IMR-90 (cell line): Measurements from ENCODE around the gene UQCRQ. TPM values are rescaled to one million over a fixed set of nuclear protein-coding genes. Genes with fewer than 3 reads are reported as not detected.
A peak's percentile ranks its signal among the peaks of the same experiment; 100 is the strongest.

Source experiments
- ATAC-seq: fragments of 200-7000 bp; cut with Tn5 transposase; 2 replicates; pipeline ENCODE4 v1.9.1; 2020; ENCODE audit warnings: low read depth, mild to moderate bottlenecking, moderate library complexity
- BruUV-seq: library from RNA; stranded (reverse); fragments of 400-500 nt; replicated peaks from 2 replicates; lab custom pipeline; 2021; lab: Mats Ljungman, UMichigan
- CTCF ChIA-PET: fragments of 300-600 bp; formaldehyde crosslinking; extraction: SDS; loops from one replicate; lab custom pipeline; 2021; ENCODE audit warnings: antibody characterized with exemption; lab: Yijun Ruan, JAX
- POLR2A ChIA-PET: fragments of 300-600 bp; sonication (Branson Sonifier 250); formaldehyde crosslinking; loops from one replicate; lab custom pipeline; 2022; ENCODE audit warnings: antibody characterized with exemption; ENCODE audit not compliant: unreplicated experiment; lab: Charles Lee
- DNase-seq: peaks from one replicate; pipeline ENCODE4 v3.0.0; 2013
- H2AFZ ChIP-seq: replicated peaks from 2 replicates; pipeline ENCODE3; 2013; ENCODE audit warnings: low read length, mild to moderate bottlenecking; ENCODE audit not compliant: poor library complexity
- H2AK5ac ChIP-seq: 2 replicates; pipeline ENCODE4 v1.6.1; 2013; ENCODE audit warnings: low read depth, low read length, inconsistent platforms
- H2AK9ac ChIP-seq: replicated peaks from 2 replicates; pipeline ENCODE3; 2013; ENCODE audit warnings: mild to moderate bottlenecking, low read depth, low read length, moderate library complexity; ENCODE audit not compliant: poor library complexity
- H2BK120ac ChIP-seq: 2 replicates; pipeline ENCODE4 v1.6.1; 2013; ENCODE audit warnings: low read depth, low read length, inconsistent platforms
- H2BK15ac ChIP-seq: 3 replicates; pipeline ENCODE4 v1.6.1; 2013; ENCODE audit warnings: low read depth, low read length, inconsistent platforms
- H2BK20ac ChIP-seq: 2 replicates; pipeline ENCODE4 v1.6.1; 2013; ENCODE audit warnings: low read depth, mild to moderate bottlenecking, inconsistent platforms, low read length, moderate library complexity
- H2BK5ac ChIP-seq: 2 replicates; pipeline ENCODE4 v1.6.1; 2013; ENCODE audit warnings: mild to moderate bottlenecking, low read depth, low read length, inconsistent platforms; ENCODE audit not compliant: poor library complexity, severe bottlenecking
- H3K14ac ChIP-seq: replicated peaks from 2 replicates; pipeline ENCODE4 v1.6.1; 2013; ENCODE audit warnings: low read depth, low read length, inconsistent platforms
- H3K18ac ChIP-seq: 2 replicates; pipeline ENCODE4 v1.6.1; 2013; ENCODE audit warnings: low read depth, low read length, control low read depth
- H3K23ac ChIP-seq: 2 replicates; pipeline ENCODE4 v1.6.1; 2013; ENCODE audit warnings: low read depth, low read length, inconsistent platforms
- H3K27ac ChIP-seq: 2 replicates; pipeline ENCODE4 v1.5.1; 2013; ENCODE audit warnings: mild to moderate bottlenecking, control low read depth, low read length; ENCODE audit not compliant: insufficient read depth
- H3K27me3 ChIP-seq: 2 replicates; pipeline ENCODE4 v1.6.1; 2013; ENCODE audit warnings: low read length; ENCODE audit not compliant: control insufficient read depth, insufficient read depth
- H3K36me3 ChIP-seq: 2 replicates; pipeline ENCODE4 v1.6.1; 2013; ENCODE audit warnings: low read length, mixed read lengths; ENCODE audit not compliant: control insufficient read depth, insufficient read depth
- H3K4ac ChIP-seq: 2 replicates; pipeline ENCODE4 v1.6.1; 2013; ENCODE audit warnings: low read depth, low read length, inconsistent platforms
- H3K4me1 ChIP-seq: 2 replicates; pipeline ENCODE4 v1.6.1; 2013; ENCODE audit warnings: low read length, mixed read lengths; ENCODE audit not compliant: control insufficient read depth, insufficient read depth
- H3K4me2 ChIP-seq: 2 replicates; pipeline ENCODE4 v1.6.1; 2013; ENCODE audit warnings: low read depth, mild to moderate bottlenecking, control low read depth, low read length, moderate library complexity
- H3K4me3 ChIP-seq: 2 replicates; pipeline ENCODE4 v1.5.1; 2013; ENCODE audit warnings: low read depth, mild to moderate bottlenecking, control low read depth, low read length, moderate library complexity; ENCODE audit not compliant: insufficient read depth
- H3K56ac ChIP-seq: 2 replicates; pipeline ENCODE4 v1.6.1; 2013; ENCODE audit warnings: low read length, inconsistent platforms; ENCODE audit not compliant: insufficient read depth; ENCODE audit errors: extremely low read depth
- H3K79me1 ChIP-seq, 2 experiments: 2 replicates each; pipeline ENCODE4 v1.6.1; 2013; ENCODE audit warnings: low read length in 2 of 2, inconsistent platforms in 1 of 2, low read depth in 1 of 2
- H3K9ac ChIP-seq: 2 replicates; pipeline ENCODE4 v1.6.1; 2013; ENCODE audit warnings: low read depth, low read length, control low read depth
- H3K9me1 ChIP-seq: 2 replicates; pipeline ENCODE4 v1.6.1; 2013; ENCODE audit warnings: low read length, inconsistent platforms; ENCODE audit not compliant: insufficient read depth
- H3K9me3 ChIP-seq: 2 replicates; pipeline ENCODE4 v1.6.1; 2013; ENCODE audit warnings: low read length; ENCODE audit not compliant: control insufficient read depth, insufficient read depth
- H4K20me1 ChIP-seq: 2 replicates; pipeline ENCODE4 v1.6.1; 2013; ENCODE audit warnings: low read length, inconsistent platforms; ENCODE audit not compliant: insufficient read depth
- H4K5ac ChIP-seq: 2 replicates; pipeline ENCODE4 v1.6.1; 2013; ENCODE audit warnings: mild to moderate bottlenecking, low read depth, low read length, control low read depth
- H4K8ac ChIP-seq, 2 experiments: 2 replicates each; pipeline ENCODE4 v1.6.1; 2013; ENCODE audit warnings: low read depth in 2 of 2, low read length in 2 of 2, control low read depth in 1 of 2, inconsistent platforms in 1 of 2
- H4K91ac ChIP-seq: 2 replicates; pipeline ENCODE4 v1.6.1; 2013; ENCODE audit warnings: low read depth, low read length, inconsistent platforms; ENCODE audit not compliant: insufficient read depth
- CEBPB ChIP-seq: IDR thresholded peaks from 2 replicates; pipeline ENCODE4 v1.6.1; 2012; ENCODE audit warnings: low read depth, low read length, improper control_type of control experiment
- MAZ ChIP-seq: IDR thresholded peaks from 2 replicates; pipeline ENCODE4 v1.6.1; 2012; ENCODE audit warnings: low read depth, mild to moderate bottlenecking, low read length, improper control_type of control experiment, moderate library complexity, borderline replicate concordance
- NFE2L2 ChIP-seq: fragments of 150-350 bp; IDR thresholded peaks from 2 replicates; pipeline ENCODE4 v1.6.1; 2016; ENCODE audit warnings: low read depth, mild to moderate bottlenecking, low read length
- POLR2A ChIP-seq: IDR thresholded peaks from 2 replicates; pipeline ENCODE4 v1.6.1; 2012; ENCODE audit warnings: mild to moderate bottlenecking, low read depth, low read length
- RAD21 ChIP-seq: IDR thresholded peaks from 2 replicates; pipeline ENCODE4 v1.6.1; 2012; ENCODE audit warnings: low read length, improper control_type of control experiment
- WGBS, 2 experiments: methylation state at CpG; one replicate each; pipeline versions ENCODE4 v1.1.5 to v1.1.7; 2013; ENCODE audit warnings: missing lambda C conversion rate in 2 of 2; ENCODE audit not compliant: insufficient read length in 1 of 2; ENCODE audit errors: extremely low coverage in 2 of 2; 5-methylcytosine and 5-hydroxymethylcytosine counted together
- dilution Hi-C: fragments of 300-500 bp; cut with HindIII; formaldehyde crosslinking; loops from one replicate; pipeline ENCODE4 v1.14.3; 2018; ENCODE audit warnings: low sequenced_read_pairs; ENCODE audit not compliant: unreplicated experiment
- in situ Hi-C: fragments of 300-500 bp; cut with MboI; formaldehyde crosslinking; loops from 3 replicates; pipeline ENCODE4 v1.14.3; 2019; ENCODE audit warnings: low sequenced_read_pairs, inconsistent platforms, mixed read lengths
- intact Hi-C: fragments of 100-400 bp; cut with micrococcal nuclease; formaldehyde crosslinking; loops from 2 replicates; pipeline ENCODE4 v1.10.0; 2022
- polyA plus RNA-seq, 3 experiments: library from polyadenylated mRNA; depleted of rRNA; stranded (reverse); fragments of >200 nt; gene quantifications; 2 replicates each; pipeline ENCODE4 v1.2.3, GENCODE V29; 2012; ENCODE audit warnings: low replicate concordance in 1 of 3
- total RNA-seq: library from RNA; depleted of rRNA; stranded (reverse); fragments of >200 nt; gene quantifications from 2 replicates; pipeline ENCODE4 v1.2.3, GENCODE V29; 2012

UQCRQ gene
- total and polyA plus RNA-seq, 2 of the 4 experiments (the other 2 are of a cell fraction): 73.7 to 292 TPM

- peak overlapping the region; percentile 97 for H2AFZ ChIP-seq
- peak overlapping the region; percentile 81 for H3K4me3 ChIP-seq
- no peak overlapping the region for H2BK15ac ChIP-seq
- H4K8ac ChIP-seq: peak overlapping the region; percentile 22 to 28; a peak in 3 of 4 replicates
- peak overlapping the region; percentile 97 for H2AK9ac ChIP-seq
- ChIA-PET CTCF (interaction anchor here (1.5 kb wide), 1 partner anchor 11 kb away, joined by 7 read pairs; no protein-coding TSS in a partner anchor), POLR2A (interaction anchor here (1.4 kb wide), 1 partner anchor 86 kb away, joined by 4 read pairs; no protein-coding TSS in a partner anchor)
- H3K14ac ChIP-seq: peak overlapping the region; percentile 48; the same call in 1 of the 2 replicates
- peak overlapping the region; percentile 75 for H3K4ac ChIP-seq
- peak overlapping the region; percentile 83 for H3K9ac ChIP-seq
- H4K91ac ChIP-seq: 0 out of 2 replicates have a peak overlapping the region, but pooled peaks have one; percentile 24
- intact Hi-C loops (loop anchor here (5.0 kb wide), 1 partner anchor 360 kb away; no protein-coding TSS in a partner anchor), in situ Hi-C loops (no loop called here), dilution Hi-C loops (no loop called here)
- peak overlapping the region; percentile 33; the same call in 1 of the 2 replicates for H4K5ac ChIP-seq
- peaks cover 9% of the 10 kb centered on the region for H3K9me1 ChIP-seq
- BruUV-seq: TSS peak; percentile 92
- no peaks in the 10 kb centered on the region for H3K9me3 ChIP-seq
- peak overlapping the region; percentile 69 for H2AK5ac ChIP-seq
- 0% methylated on average over 1 of the region's 13 CpGs; no CpG with 5 or more reads in 1 of the 2 experiments for WGBS, 2 experiments
- H2BK120ac ChIP-seq: no peak overlapping the region
- peaks cover 3% of the 10 kb centered on the region; the same call in 1 of the 2 replicates for H3K4me1 ChIP-seq
- peak overlapping the region; percentile 100 for H3K4me2 ChIP-seq
- H3K79me1 ChIP-seq: peaks cover 9 to 34% of the 10 kb centered on the region in 2 experiments
- no peak for TF ChIP-seq CEBPB
- peak; percentile 26; the same call in 1 of the 2 replicates for TF ChIP-seq POLR2A
- TF ChIP-seq MAZ: no peak
- TF ChIP-seq RAD21: no peak
- TF ChIP-seq NFE2L2: no peak
- H3K18ac ChIP-seq: no peak overlapping the region
- peaks cover 19% of the 10 kb centered on the region for H3K36me3 ChIP-seq
- H2BK5ac ChIP-seq: peak overlapping the region; percentile 66
- peak overlapping the region; percentile 62 for H3K56ac ChIP-seq
- no peak for ATAC-seq
- DNase-seq: no peak
- H2BK20ac ChIP-seq: no peak overlapping the region
- H3K23ac ChIP-seq: peak overlapping the region; percentile 74
- H3K27me3 ChIP-seq: no peaks in the 10 kb centered on the region
- H4K20me1 ChIP-seq: peaks cover 13% of the 10 kb centered on the region; the same call in 1 of the 2 replicates
- H3K27ac ChIP-seq: peak overlapping the region; percentile 73
Measured at GRCh38 chr5:132867046-132867451, 607 bp downstream of the UQCRQ start.
